Upper lobe of left lung (tissue), 4 donors: ENCODE data around the gene PLCB1.

Experiments used
- EP300 ChIP-seq, 4 donors: sonication (generic); formaldehyde crosslinking; IDR thresholded peaks; one replicate each; pipeline ENCODE4 v1.5.1; 2017; ENCODE audit warnings: antibody characterized with exemption in 4 of 4, control low read depth in 2 of 4
- POLR2A ChIP-seq, 4 donors: fragments of 450-650 bp; IDR thresholded peaks; one replicate each; pipeline ENCODE4 v1.5.1; 2016 to 2017; ENCODE audit warnings: antibody characterized with exemption in 4 of 4, mild to moderate bottlenecking in 2 of 4
- TF ChIP-seq, protein P1 (sequence below), 6 experiments: fragments of 450-650 bp in 4 of 6; fragments of 200-600 bp in 2 of 6; sonication (generic) in 2 of 6; IDR thresholded peaks; one replicate each; pipeline ENCODE4 v1.5.1; 2016 to 2019; ENCODE audit warnings: antibody characterized with exemption in 6 of 6

DNA sequence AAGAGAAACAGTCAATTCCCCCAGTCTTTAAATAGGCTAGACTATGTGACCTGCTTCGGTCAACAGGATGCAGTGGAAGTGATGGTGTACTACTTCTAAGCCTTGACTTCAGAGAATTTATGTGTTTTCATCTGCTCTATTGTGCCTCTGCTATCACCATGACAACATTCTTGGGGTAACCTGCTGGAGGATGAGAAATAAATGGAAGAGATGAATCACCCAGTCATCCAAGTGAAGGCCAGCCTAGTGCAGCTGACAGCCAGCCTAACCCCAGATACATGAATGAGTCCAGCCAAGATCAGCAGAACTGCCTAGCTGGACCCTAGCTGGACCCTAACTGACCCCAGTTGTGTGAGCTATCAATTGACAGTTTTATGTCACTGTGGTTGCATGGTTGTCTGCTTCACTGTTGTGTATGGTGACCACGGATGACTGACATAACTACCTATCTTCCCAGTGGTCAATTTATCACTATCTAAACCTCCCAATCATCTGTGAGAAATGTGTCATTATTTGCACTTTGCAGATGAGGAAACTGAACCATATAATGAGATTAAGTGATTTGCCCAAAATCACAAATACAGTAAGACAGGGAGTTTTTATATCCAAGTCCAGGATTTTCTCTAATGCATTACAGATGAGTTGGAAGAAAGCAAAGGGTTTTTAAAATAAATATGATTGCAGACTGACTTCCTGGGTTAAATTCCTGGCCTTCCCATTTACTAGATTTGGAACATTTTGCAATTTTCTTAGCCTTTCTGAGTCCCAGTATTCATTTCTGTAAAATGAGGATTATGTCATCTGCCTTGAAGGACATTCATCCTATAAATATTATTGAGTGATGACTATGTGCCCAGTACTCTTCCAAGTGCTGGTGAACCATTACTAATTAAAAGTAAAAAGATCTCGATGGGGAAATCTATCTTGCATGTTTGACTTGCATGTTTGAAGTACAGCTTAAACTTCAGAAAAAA lies 800.4 kb downstream of the PLCB1 start:
- TF ChIP-seq EP300 (IDR thresholded peaks at IDR 0.05) (no peak), POLR2A (IDR thresholded peaks at IDR 0.05) (no peak)
- TF ChIP-seq, protein P1, sequence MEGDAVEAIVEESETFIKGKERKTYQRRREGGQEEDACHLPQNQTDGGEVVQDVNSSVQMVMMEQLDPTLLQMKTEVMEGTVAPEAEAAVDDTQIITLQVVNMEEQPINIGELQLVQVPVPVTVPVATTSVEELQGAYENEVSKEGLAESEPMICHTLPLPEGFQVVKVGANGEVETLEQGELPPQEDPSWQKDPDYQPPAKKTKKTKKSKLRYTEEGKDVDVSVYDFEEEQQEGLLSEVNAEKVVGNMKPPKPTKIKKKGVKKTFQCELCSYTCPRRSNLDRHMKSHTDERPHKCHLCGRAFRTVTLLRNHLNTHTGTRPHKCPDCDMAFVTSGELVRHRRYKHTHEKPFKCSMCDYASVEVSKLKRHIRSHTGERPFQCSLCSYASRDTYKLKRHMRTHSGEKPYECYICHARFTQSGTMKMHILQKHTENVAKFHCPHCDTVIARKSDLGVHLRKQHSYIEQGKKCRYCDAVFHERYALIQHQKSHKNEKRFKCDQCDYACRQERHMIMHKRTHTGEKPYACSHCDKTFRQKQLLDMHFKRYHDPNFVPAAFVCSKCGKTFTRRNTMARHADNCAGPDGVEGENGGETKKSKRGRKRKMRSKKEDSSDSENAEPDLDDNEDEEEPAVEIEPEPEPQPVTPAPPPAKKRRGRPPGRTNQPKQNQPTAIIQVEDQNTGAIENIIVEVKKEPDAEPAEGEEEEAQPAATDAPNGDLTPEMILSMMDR (IDR thresholded peaks at IDR 0.05): no peak
